NCI-H146 treated with DMSO at 0.1 percent for 48 hours (cell line): Measurements from ENCODE around the gene ZNF658.
"Not testable (repeated sequence)": the region's sequence is repeated elsewhere in the genome, so short reads cannot be mapped to it uniquely, and the experiment has no call there.

Experiments
- DNase-seq: peaks from one replicate; lab custom pipeline; 2025; ENCODE audit not compliant: unreplicated experiment; lab: John Stamatoyannopoulos, UW

The ZNF658 gene

GRCh38 chr9:66900490-66901131 lies at the start of gene ZNF658:
Gene ZNF658, plus strand, starts transcription at chr9:66900725. Its CDS starts 2,837 bp downstream, at chr9:66903562.
- DNase-seq, result not testable (repeated sequence)

- not testable (repeated sequence) for DNase-seq
Measured at GRCh38 chr9:66861732-66862131, 38.8 kb upstream of the ZNF658 start.

GRCh38 chr9:66868660-66869059 lies 31.9 kb upstream of the ZNF658 start:
- not testable (repeated sequence) for DNase-seq

GRCh38 chr9:66880605-66881004 lies 19.9 kb upstream of the ZNF658 start:
- DNase-seq, result not testable (repeated sequence)

GRCh38 chr9:66881847-66882246 lies 18.7 kb upstream of the ZNF658 start:
- DNase-seq, result not testable (repeated sequence)

GRCh38 chr9:66890334-66890733 lies 10.2 kb upstream of the ZNF658 start:
- DNase-seq, result not testable (repeated sequence)

- DNase-seq, result not testable (repeated sequence)
Measured at GRCh38 chr9:66901141-66901540, 616 bp downstream of the ZNF658 start.

- not testable (repeated sequence) for DNase-seq
Measured at GRCh38 chr9:66909560-66909959, 9.0 kb downstream of the ZNF658 start.

- not testable (repeated sequence) for DNase-seq
Measured at GRCh38 chr9:66920072-66920471, 19.5 kb downstream of the ZNF658 start.

- not testable (repeated sequence) for DNase-seq
Measured at GRCh38 chr9:66936194-66936870, 35.8 kb downstream of the ZNF658 start.

GRCh38 chr9:66937662-66938061 lies 37.1 kb downstream of the ZNF658 start:
- DNase-seq, result not testable (repeated sequence)

GRCh38 chr9:66938322-66938721 lies 37.8 kb downstream of the ZNF658 start:
- not testable (repeated sequence) for DNase-seq

- DNase-seq, result not testable (repeated sequence)
Measured at GRCh38 chr9:66939878-66940830, 39.6 kb downstream of the ZNF658 start.

- not testable (repeated sequence) for DNase-seq
Measured at GRCh38 chr9:66942400-66943155, 42.1 kb downstream of the ZNF658 start.

- not testable (repeated sequence) for DNase-seq
Measured at GRCh38 chr9:66952576-66952975, 52.1 kb downstream of the ZNF658 start.
